RCC 7860 (cell line): Measurements from ENCODE around the gene RAPGEF5.

Source experiments
- DNase-seq: peaks from one replicate; pipeline ENCODE4 v3.0.0-alpha.2; 2015; ENCODE audit warnings: low spot score
- FAIRE-seq: peaks from 2 replicates; lab custom pipeline; 2012; peaks lifted over from hg19 to GRCh38; lab: Jason Lieb, UNC

The RAPGEF5 gene

GRCh38 chr7:22196429-22196828 lies 160.5 kb downstream of the RAPGEF5 start:
- DNase-seq (no peak), FAIRE-seq (no peak)

- FAIRE-seq = no peak
- DNase-seq = no peak
These were observed 161.4 kb downstream of the RAPGEF5 start for GRCh38 chr7:22195397-22196172.

GRCh38 chr7:22194658-22195273 lies 162.2 kb downstream of the RAPGEF5 start:
- DNase-seq (no peak), FAIRE-seq (no peak)

- DNase-seq (no peak), FAIRE-seq (no peak)
These were observed 163.4 kb downstream of the RAPGEF5 start for GRCh38 chr7:22193450-22193983.

GRCh38 chr7:22192801-22193200 lies 164.2 kb downstream of the RAPGEF5 start:
- DNase-seq (no peak), FAIRE-seq (no peak)

GRCh38 chr7:22190736-22191135 lies 166.2 kb downstream of the RAPGEF5 start:
- DNase-seq (no peak), FAIRE-seq (no peak)

GRCh38 chr7:22189741-22190140 lies 167.2 kb downstream of the RAPGEF5 start:
- FAIRE-seq = no peak

GRCh38 chr7:22189230-22189629 lies 167.7 kb downstream of the RAPGEF5 start:
- DNase-seq = no peak
- no peak for FAIRE-seq

More at GRCh38 chr7:22189741-22190140, 167.2 kb downstream of the RAPGEF5 start:
- DNase-seq = no peak

GRCh38 chr7:22187691-22188348 lies 169.1 kb downstream of the RAPGEF5 start:
- FAIRE-seq = no peak

GRCh38 chr7:22185559-22185958 lies 171.4 kb downstream of the RAPGEF5 start:
- no peak for DNase-seq
- FAIRE-seq = no peak

More at GRCh38 chr7:22187691-22188348, 169.1 kb downstream of the RAPGEF5 start:
- no peak for DNase-seq

- no peak for FAIRE-seq
- DNase-seq = no peak
These were observed 172.3 kb downstream of the RAPGEF5 start for GRCh38 chr7:22184549-22185199.

- DNase-seq = no peak
- no peak for FAIRE-seq
These were observed 173.3 kb downstream of the RAPGEF5 start for GRCh38 chr7:22183522-22184280.

- DNase-seq (no peak), FAIRE-seq (no peak)
These were observed 174.8 kb downstream of the RAPGEF5 start for GRCh38 chr7:22182149-22182548.

GRCh38 chr7:22181663-22182062 lies 175.3 kb downstream of the RAPGEF5 start:
- DNase-seq = no peak
- no peak for FAIRE-seq

GRCh38 chr7:22179442-22179879 lies 177.5 kb downstream of the RAPGEF5 start:
- DNase-seq = no peak
- FAIRE-seq = no peak

- FAIRE-seq = no peak
These were observed 178.2 kb downstream of the RAPGEF5 start for GRCh38 chr7:22178735-22179134.

GRCh38 chr7:22176791-22177412 lies 180.1 kb downstream of the RAPGEF5 start:
- DNase-seq (no peak), FAIRE-seq (no peak)

More at GRCh38 chr7:22178735-22179134, 178.2 kb downstream of the RAPGEF5 start:
- no peak for DNase-seq

- no peak for DNase-seq
- FAIRE-seq = no peak
These were observed 182.4 kb downstream of the RAPGEF5 start for GRCh38 chr7:22174574-22174953.

GRCh38 chr7:22173685-22174573 lies 183.0 kb downstream of the RAPGEF5 start:
- DNase-seq (no peak), FAIRE-seq (no peak)
